Measurements from ENCODE around the gene KREMEN2.

The KREMEN2 gene

GRCh38 chr16:2980227-2981176 lies 16.4 kb downstream of the KREMEN2 start, which contains the start of gene PKMYT1:
PKMYT1 (minus strand) TSS chr16:2980446; CDS start chr16:2979657, 789 bp downstream.
- peak; percentile 95 for DNase-seq (ENCODE audit: low spot score)

GRCh38 chr16:2981177-2981898 lies 17.3 kb downstream of the KREMEN2 start:
- no peak for DNase-seq (ENCODE audit: low spot score)

- DNase-seq (ENCODE audit: low spot score) = no peak
Measured at GRCh38 chr16:2981899-2982250, 17.8 kb downstream of the KREMEN2 start.

- no peak for DNase-seq (ENCODE audit: low spot score)
Measured at GRCh38 chr16:2982402-2982801, 18.3 kb downstream of the KREMEN2 start.

GRCh38 chr16:2983706-2984136 lies 19.6 kb downstream of the KREMEN2 start:
- DNase-seq (ENCODE audit: low spot score) = peak; percentile 89

GRCh38 chr16:2985462-2985861 lies 21.4 kb downstream of the KREMEN2 start:
- DNase-seq (ENCODE audit: low spot score) = peak; percentile 82

- no peak for DNase-seq (ENCODE audit: low spot score)
Measured at GRCh38 chr16:2985893-2986355, 21.8 kb downstream of the KREMEN2 start.

- DNase-seq (ENCODE audit: low spot score) = no peak
Measured at GRCh38 chr16:2986623-2987188, 22.6 kb downstream of the KREMEN2 start.

- no peak for DNase-seq (ENCODE audit: low spot score)
Measured at GRCh38 chr16:2987286-2987685, 23.2 kb downstream of the KREMEN2 start.

GRCh38 chr16:2987833-2988232 lies 23.8 kb downstream of the KREMEN2 start:
- DNase-seq (ENCODE audit: low spot score) = peak; percentile 79

GRCh38 chr16:2988590-2989099 lies 24.6 kb downstream of the KREMEN2 start:
- no peak for DNase-seq (ENCODE audit: low spot score)

- no peak for DNase-seq (ENCODE audit: low spot score)
Measured at GRCh38 chr16:2990891-2991290, 26.8 kb downstream of the KREMEN2 start.

GRCh38 chr16:2991566-2992261 lies 27.6 kb downstream of the KREMEN2 start:
- no peak for DNase-seq (ENCODE audit: low spot score)

- no peak for DNase-seq (ENCODE audit: low spot score)
Measured at GRCh38 chr16:2992383-2993081, 28.5 kb downstream of the KREMEN2 start.

GRCh38 chr16:2996298-2996697 lies 32.2 kb downstream of the KREMEN2 start:
- DNase-seq (ENCODE audit: low spot score) = no peak

- DNase-seq (ENCODE audit: low spot score) = no peak
Measured at GRCh38 chr16:2999929-3000328, 35.9 kb downstream of the KREMEN2 start.

- DNase-seq (ENCODE audit: low spot score) = no peak
Measured at GRCh38 chr16:3000540-3000939, 36.5 kb downstream of the KREMEN2 start.

- DNase-seq (ENCODE audit: low spot score) = no peak
Measured at GRCh38 chr16:3001316-3001715, 37.2 kb downstream of the KREMEN2 start.

- DNase-seq (ENCODE audit: low spot score) = peak; percentile 96
Measured at GRCh38 chr16:3003582-3004270, 39.7 kb downstream of the KREMEN2 start.

GRCh38 chr16:3004319-3004718 lies 40.2 kb downstream of the KREMEN2 start:
- no peak for DNase-seq (ENCODE audit: low spot score)

Data from left forelimb (tissue), 1 donor.